Upper lobe of right lung (tissue), 1 donor: Measurements from ENCODE around the gene ZBTB7C. TPM values are rescaled to one million over a fixed set of nuclear protein-coding genes. Genes with fewer than 3 reads are reported as not detected.
A peak's percentile ranks its signal among the peaks of the same experiment; 100 is the strongest.

Source experiments
- ATAC-seq: fragments of 200-7000 bp; cut with Tn5 transposase; one replicate; pipeline ENCODE4 v1.9.1; 2020; ENCODE audit warnings: mild to moderate bottlenecking, moderate library complexity
- DNase-seq: peaks from one replicate; pipeline ENCODE4 v3.0.0-alpha.2; 2020
- H3K27ac ChIP-seq: fragments of 200-600 bp; one replicate; pipeline ENCODE4 v1.8.0; 2022
- H3K27me3 ChIP-seq: fragments of 200-600 bp; one replicate; pipeline ENCODE4 v1.8.0; 2022; ENCODE audit warnings: mild to moderate bottlenecking
- H3K36me3 ChIP-seq: fragments of 200-600 bp; one replicate; pipeline ENCODE4 v1.8.0; 2022
- H3K4me1 ChIP-seq: fragments of 200-600 bp; one replicate; pipeline ENCODE4 v1.8.0; 2022
- H3K4me3 ChIP-seq: fragments of 200-600 bp; one replicate; pipeline ENCODE4 v1.8.0; 2022; ENCODE audit warnings: mild to moderate bottlenecking
- H3K9me3 ChIP-seq: fragments of 200-600 bp; one replicate; pipeline ENCODE4 v1.8.0; 2022
- intact Hi-C: fragments of 100-400 bp; cut with DNase I; formaldehyde crosslinking; loops from one replicate; pipeline ENCODE4 v1.11.0; 2022
- total RNA-seq: library from RNA; stranded (reverse); fragmentation: NEBNext Ultra II Directional; extraction: Animal tissue kit (Norgen Biotek cat#: 25700); gene quantifications from one replicate; pipeline ENCODE4 v1.2.1, GENCODE V29; 2021
- TF ChIP-seq, protein P1 (sequence below): fragments of 200-600 bp; IDR thresholded peaks from one replicate; pipeline ENCODE4 v1.8.0; 2022; ENCODE audit warnings: antibody characterized with exemption
- donor health status: DM: no; HTN: yes; CAD: no; lungs with severe emphysema.

ZBTB7C gene
- total RNA-seq, 1 donor from 2014 or later: 17.7 TPM

DNA sequence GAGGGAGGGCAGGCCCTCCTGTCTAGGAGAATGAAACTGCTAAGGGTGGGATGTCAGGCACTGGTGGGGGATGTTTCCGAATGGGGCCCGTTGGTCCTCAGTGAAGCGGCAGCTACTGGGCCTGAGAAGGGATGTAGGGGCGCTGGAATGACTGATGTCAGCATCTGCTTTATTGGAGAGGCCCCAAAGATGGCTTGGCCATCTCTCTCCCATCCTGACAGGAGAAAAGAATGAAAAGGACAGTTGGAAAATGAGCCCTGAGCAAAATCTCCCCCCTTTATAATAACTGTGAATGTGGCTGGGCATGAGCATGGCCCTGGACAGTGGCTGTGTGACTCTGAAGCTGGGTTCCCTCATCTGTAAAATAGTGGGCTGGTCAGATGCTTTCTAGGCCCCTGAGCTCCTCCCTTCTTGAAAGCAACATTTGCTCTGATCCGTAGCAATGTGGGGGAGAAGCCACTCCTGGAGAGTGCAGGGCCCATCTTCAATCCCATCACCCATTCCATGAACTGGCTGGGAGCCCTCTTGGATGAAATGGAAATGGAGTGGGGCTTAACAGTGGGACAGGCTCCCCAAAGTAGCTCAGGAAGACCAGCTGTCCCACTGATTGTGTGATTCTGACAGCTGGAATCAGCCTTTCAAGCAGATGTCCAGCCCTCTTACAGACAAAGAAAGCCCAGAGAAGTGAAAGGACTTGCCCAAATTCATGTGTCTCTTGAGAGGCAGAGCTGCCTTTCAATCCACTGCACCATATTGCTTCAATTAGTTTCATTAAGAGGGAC lies 246.0 kb downstream of the ZBTB7C start:
- H3K4me3 ChIP-seq: no peak overlapping the region
- TF ChIP-seq, protein P1, sequence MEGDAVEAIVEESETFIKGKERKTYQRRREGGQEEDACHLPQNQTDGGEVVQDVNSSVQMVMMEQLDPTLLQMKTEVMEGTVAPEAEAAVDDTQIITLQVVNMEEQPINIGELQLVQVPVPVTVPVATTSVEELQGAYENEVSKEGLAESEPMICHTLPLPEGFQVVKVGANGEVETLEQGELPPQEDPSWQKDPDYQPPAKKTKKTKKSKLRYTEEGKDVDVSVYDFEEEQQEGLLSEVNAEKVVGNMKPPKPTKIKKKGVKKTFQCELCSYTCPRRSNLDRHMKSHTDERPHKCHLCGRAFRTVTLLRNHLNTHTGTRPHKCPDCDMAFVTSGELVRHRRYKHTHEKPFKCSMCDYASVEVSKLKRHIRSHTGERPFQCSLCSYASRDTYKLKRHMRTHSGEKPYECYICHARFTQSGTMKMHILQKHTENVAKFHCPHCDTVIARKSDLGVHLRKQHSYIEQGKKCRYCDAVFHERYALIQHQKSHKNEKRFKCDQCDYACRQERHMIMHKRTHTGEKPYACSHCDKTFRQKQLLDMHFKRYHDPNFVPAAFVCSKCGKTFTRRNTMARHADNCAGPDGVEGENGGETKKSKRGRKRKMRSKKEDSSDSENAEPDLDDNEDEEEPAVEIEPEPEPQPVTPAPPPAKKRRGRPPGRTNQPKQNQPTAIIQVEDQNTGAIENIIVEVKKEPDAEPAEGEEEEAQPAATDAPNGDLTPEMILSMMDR: no peak
- no peaks in the 10 kb centered on the region for H3K36me3 ChIP-seq
- H3K4me1 ChIP-seq: peaks cover 21% of the 10 kb centered on the region
- no peaks in the 10 kb centered on the region for H3K27me3 ChIP-seq
- intact Hi-C loops: no loop called here
- no peak for ATAC-seq
- no peaks in the 10 kb centered on the region for H3K9me3 ChIP-seq
- peak overlapping the region; percentile 17 for H3K27ac ChIP-seq
- DNase-seq: no peak

DNA sequence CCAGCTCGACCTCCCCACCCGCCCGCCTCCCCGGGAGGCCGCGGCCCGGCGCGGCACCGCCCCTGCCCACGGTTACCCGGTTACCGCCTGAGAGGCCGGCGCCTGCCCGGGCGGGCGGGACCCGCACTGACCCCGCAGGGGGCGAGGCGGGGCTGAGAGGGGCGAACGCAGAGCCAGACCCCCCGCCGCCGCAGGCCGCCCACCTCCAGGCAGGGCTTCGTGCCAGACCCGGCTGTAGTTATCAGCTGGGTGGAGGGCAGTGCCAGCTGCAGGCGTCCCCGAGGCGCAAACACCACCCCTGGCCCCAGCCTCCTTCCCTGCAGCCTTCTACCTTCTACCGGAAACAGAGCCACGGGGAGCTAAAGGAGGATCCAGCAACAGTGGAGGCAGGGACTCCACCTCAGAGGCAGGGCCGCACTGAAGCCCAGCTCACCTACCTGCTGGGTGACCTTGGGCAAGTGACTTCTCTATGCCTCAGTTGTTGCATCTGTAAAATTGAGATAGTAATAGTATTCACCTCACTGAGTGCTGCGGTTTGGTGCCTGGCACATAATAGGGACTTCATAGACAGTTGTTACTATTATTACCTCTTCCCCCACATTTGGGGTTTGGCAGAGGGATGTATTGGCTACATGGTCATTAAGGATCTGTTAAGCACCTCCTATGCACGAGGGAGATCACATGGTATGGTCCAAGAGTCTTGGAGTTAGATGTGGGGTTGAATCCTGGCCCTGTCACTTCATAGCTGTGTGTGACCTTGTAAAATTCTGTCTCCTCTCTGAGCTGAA lies 247.1 kb downstream of the ZBTB7C start:
- Histone ChIP-seq H3K36me3 (no peaks in the 10 kb centered on the region), H3K4me1 (peaks cover 13% of the 10 kb centered on the region), H3K27me3 (no peaks in the 10 kb centered on the region), H3K9me3 (no peaks in the 10 kb centered on the region), H3K4me3 (peak overlapping the region; percentile 61), H3K27ac (peak overlapping the region; percentile 87)
- no peak for DNase-seq
- TF ChIP-seq, protein P1: no peak
- intact Hi-C loops: no loop called here
- ATAC-seq: peak; percentile 46

DNA sequence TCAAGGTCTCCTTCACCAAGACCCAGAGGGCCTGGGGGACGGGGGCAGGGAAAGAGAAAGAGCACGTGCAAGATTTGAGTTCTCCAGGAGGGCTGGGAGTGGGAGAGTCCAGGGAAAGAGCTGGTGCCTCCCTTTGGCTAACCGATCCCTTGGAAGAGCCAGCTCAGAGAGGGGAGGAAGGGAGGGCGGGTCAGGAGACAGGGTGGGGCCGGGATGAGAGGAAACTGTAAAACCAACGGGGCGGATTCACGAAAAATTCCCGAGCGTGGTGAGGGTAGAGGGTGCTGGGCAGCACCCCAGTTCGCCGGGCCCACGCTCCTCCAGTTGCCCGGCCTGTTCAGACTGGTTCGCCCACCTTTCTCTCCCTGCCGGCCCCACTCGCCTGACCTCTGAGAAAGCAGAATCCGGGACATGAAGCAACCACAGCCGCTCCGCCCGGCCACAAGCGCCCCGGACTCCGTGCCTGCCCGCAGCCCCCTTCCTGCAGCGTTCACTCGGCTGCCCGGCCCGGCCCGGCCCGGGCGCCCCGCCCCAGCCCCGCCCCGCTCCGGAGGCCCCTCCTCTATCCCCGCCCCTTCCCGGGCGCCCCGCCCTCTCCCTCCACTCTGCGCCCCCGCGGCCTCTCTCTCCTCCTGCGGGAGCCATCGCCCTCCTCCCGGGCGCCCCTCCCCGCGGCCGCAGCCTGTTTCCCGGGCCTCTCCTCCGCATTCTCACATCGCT lies 247.8 kb downstream of the ZBTB7C start:
- peak; percentile 95 for ATAC-seq
- H3K27me3 ChIP-seq: no peaks in the 10 kb centered on the region
- DNase-seq: peak; percentile 91
- H3K27ac ChIP-seq: peak overlapping the region; percentile 87
- intact Hi-C loops: no loop called here
- TF ChIP-seq, protein P1: no peak
- H3K4me3 ChIP-seq: peak overlapping the region; percentile 61
- no peaks in the 10 kb centered on the region for H3K36me3 ChIP-seq
- no peaks in the 10 kb centered on the region for H3K9me3 ChIP-seq
- peaks cover 6% of the 10 kb centered on the region for H3K4me1 ChIP-seq

DNA sequence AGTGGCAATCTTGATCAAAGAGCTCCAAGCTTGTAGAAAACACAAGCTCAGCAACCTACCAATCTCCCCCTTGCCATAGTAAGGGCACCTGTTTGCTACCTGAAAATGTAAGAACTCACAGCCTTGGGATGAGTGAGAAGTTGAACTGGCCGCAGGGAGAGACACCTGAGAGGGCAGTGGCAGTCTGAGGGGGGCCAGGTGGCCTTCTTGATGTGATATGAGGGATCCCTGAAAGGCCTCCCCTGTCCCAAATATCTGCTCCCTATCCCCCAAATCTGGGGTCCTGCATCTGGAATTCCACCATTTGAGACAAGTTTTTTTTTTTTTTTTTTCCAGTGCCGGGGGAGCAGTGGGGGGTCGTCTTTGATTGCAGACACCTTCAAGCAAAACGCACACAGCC lies 248.6 kb downstream of the ZBTB7C start:
- Histone ChIP-seq H3K36me3 (no peaks in the 10 kb centered on the region), H3K9me3 (no peaks in the 10 kb centered on the region), H3K27ac (peak overlapping the region; percentile 87), H3K4me3 (peak overlapping the region; percentile 61), H3K4me1 (peaks cover 5% of the 10 kb centered on the region), H3K27me3 (no peaks in the 10 kb centered on the region)
- TF ChIP-seq, protein P1: no peak
- intact Hi-C loops: no loop called here
- no peak for DNase-seq
- ATAC-seq: no peak

DNA sequence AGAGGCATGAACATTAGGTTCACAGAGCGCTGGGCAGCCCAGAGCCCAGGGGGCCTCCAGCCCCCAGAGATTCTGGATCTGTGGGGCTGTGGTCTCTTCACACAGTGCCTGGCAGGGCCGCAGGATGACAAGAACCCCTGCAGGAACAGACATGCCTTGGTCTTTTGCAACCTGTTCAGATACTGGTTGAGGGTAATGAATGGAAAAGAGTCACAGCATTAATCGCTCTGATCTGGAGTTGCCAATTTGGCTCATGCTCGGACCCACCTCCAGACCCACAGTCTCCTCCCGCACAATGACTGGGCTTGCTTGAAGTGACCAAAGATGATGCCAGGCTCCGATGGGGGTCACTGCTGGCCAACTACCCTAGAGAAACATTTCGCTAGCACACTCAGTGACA lies 249.4 kb downstream of the ZBTB7C start:
- TF ChIP-seq, protein P1: no peak
- intact Hi-C loops: no loop called here
- ATAC-seq (no peak), DNase-seq (no peak)
- Histone ChIP-seq H3K4me3 (no peak overlapping the region), H3K27me3 (no peaks in the 10 kb centered on the region), H3K27ac (no peak overlapping the region), H3K4me1 (no peaks in the 10 kb centered on the region), H3K36me3 (no peaks in the 10 kb centered on the region), H3K9me3 (no peaks in the 10 kb centered on the region)
